HG03196 (cell line): Measurements from ENCODE around the gene CRB1.

ENCODE experiments used
- ATAC-seq: cut with Tn5 transposase; IDR thresholded peaks from one replicate; pipeline ENCODE4 v1.9.1; 2021; ENCODE audit not compliant: unreplicated experiment

CRB1 gene

GRCh38 chr1:197519741-197520334, 251.8 kb downstream of the CRB1 start:
- ATAC-seq: no peak

DNA sequence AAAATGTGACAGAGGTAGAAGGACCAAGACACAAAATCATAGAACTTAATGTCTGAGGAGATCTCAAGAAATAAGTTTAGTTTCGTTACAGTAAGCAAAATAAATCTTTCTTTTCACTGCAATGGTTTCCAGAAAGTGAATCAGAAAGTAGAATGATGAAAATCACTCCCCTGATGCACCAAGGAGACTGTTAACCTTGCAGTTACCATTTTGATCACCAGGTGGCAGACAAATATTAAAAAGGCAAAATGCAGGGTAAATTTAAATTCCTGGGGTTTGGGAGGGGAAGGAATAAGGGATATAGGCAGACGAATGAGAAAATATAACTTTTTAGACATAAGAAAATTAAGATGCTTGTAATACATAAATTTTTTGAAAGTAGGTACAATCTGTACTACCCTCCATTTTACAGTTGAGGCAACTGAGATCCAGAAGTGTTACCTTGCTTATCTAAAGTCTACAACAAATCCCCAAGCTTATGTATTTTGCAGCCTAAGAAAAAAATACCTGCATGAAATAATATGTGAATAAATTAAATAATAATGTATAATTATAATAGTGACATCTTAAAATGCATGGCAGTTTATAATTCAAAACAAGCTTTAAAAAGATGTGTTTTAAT, 253.2 kb downstream of the CRB1 start:
- peak; percentile 57 for ATAC-seq

DNA sequence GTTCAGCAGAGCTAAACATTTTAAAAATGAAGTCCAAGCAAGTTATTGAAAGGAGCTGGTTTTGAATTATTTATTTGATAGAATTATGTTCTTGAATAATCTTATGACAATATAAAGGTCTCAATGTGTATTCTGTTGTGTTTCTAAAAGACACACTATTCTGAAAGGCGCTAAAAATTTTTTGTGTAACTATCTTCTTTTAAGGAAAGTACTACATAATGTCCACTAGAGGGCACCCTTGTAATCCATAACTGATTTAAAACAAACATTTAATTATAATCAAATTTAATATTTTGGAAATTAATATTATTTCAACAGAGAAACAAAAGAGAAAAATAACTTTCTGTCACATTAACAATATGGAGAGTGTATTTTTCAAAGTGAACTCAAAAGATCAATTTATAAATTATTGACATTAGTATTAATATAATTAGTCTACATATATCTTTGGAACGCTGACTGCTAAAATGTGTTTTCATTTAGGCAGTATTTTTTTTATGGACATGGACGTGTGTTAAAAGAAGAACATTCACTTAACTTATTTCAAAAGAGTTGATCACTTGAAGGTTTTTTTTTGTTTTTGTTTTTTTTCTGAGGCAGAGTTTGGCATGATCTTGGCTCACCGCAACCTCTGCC, 258.8 kb downstream of the CRB1 start:
- ATAC-seq: peak; percentile 56
